ENCODE measurements around the gene CCP110. TPM values are rescaled to one million over a fixed set of nuclear protein-coding genes. Genes with fewer than 3 reads are reported as not detected.

The CCP110 gene
- total and polyA plus RNA-seq, 2 of the 13 experiments (the other 11 are each of a cell fraction or from before 2014, with no cell fraction given), result 10.0 to 11.1 TPM

GRCh38 chr16:19484096-19484495 lies 39.6 kb upstream of the CCP110 start (continued):
- TF ChIP-seq ZNF18 (CRISPR knock-in tag; IDR thresholded peaks at IDR 0.05; ENCODE audit: insufficient replicate concordance) (no peak), PAF1 (CRISPR knock-in tag; IDR thresholded peaks at IDR 0.05) (no peak), ZNF768 (CRISPR knock-in tag; IDR thresholded peaks at IDR 0.05) (no peak)

DNA sequence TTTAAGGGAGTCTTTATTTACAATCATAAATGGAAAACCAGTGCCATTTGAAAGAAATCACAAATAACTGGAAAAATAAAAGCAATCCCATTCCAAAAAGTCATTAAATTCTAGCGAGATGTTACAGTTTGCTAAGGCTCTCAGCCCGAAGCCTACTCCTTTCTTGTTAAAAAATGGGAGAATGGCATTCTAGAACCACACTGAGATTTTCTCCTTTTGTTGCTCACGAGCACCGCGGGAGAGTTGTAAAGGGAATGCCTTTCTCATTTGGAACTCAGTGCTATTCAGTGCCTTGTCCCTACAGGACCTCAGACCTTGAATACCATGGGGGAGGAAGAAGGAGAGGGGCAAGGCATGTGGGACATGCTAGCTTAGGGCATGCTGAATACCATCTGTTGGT lies 38.1 kb upstream of the CCP110 start:
- Histone ChIP-seq H3K27me3 (ENCODE audit: control insufficient read depth in 1 of 2, insufficient read depth in 2 of 2, low read length in 2 of 2) (peaks cover 0 to 9% of the 10 kb centered on the region in 2 experiments; a peak in 1 of 5 replicates), H3K4me1 (ENCODE audit: insufficient read depth, low read length) (peaks cover 24% of the 10 kb centered on the region), H3K36me3 (replicated peaks in 1 of 2; ENCODE audit: control insufficient read depth in 1 of 2, insufficient read depth in 2 of 2, low read length in 2 of 2) (no peaks in the 10 kb centered on the region), H3K4me2 (ENCODE audit: low read depth, low read length) (no peak overlapping the region), H3K9ac (ENCODE audit: insufficient read depth, low read depth, low read length) (no peak overlapping the region), H3K4me3 (replicated peaks in 1 of 3; ENCODE audit: insufficient read depth in 1 of 3, low read depth in 2 of 3, low read length in 3 of 3) (no peak overlapping the region), H2AFZ (ENCODE audit: low read length) (no peak overlapping the region), H3K79me2 (ENCODE audit: insufficient read depth, low read length) (no peaks in the 10 kb centered on the region), H3K27ac (ENCODE audit: extremely low read length, insufficient read depth, low read length) (no peak overlapping the region), H3K9me3 (ENCODE audit: low read length) (no peaks in the 10 kb centered on the region), H4K20me1 (ENCODE audit: insufficient read depth, low read length) (no peaks in the 10 kb centered on the region)
- FAIRE-seq, result no peak
- no TSS peak for BruUV-seq (replicated peaks)
- no peak for ATAC-seq
- 43% methylated on average over 5 of the region's 5 CpGs for WGBS (ENCODE audit: low lambda C conversion rate)
- POLR2A ChIA-PET, result no interaction called here
- in situ Hi-C loops (cut with HindIII; ENCODE audit: extremely low pct_ligation_motif_present, low pct_unique_long_range_greater_than_20kb) (no loop called here), intact Hi-C loops (cut with micrococcal nuclease; ENCODE audit: unreplicated experiment) (loop anchor here (5.0 kb wide), 1 partner anchor 98 kb away; no protein-coding TSS in a partner anchor)
- DNase-seq (ENCODE audit: low spot score), result no peak
- CTCF ChIA-PET (ENCODE audit: low intra/inter-chr PET ratio, low total read pairs), result no interaction called here
- TF ChIP-seq BRF2 (CRISPR knock-in tag; IDR thresholded peaks at IDR 0.05) (no peak), REL (CRISPR knock-in tag; conservative IDR thresholded peaks at IDR 0.05) (no peak), HNRNPLL (IDR thresholded peaks at IDR 0.05; ENCODE audit: low read depth, low read length, poor library complexity, severe bottlenecking) (no peak), MAFF (IDR thresholded peaks at IDR 0.05; ENCODE audit: low read depth, low read length) (no peak), AGO2 (optimal IDR thresholded peaks at IDR 0.05; ENCODE audit: low read depth, low read length) (no peak), TMF1 (CRISPR knock-in tag; IDR thresholded peaks at IDR 0.05; ENCODE audit: low read depth) (no peak), HIVEP1 (CRISPR knock-in tag; IDR thresholded peaks at IDR 0.05) (no peak), PRDM4 (CRISPR knock-in tag; IDR thresholded peaks at IDR 0.05; ENCODE audit: borderline replicate concordance) (no peak), RFX3 (CRISPR knock-in tag; IDR thresholded peaks at IDR 0.05) (no peak), SIN3A (IDR thresholded peaks at IDR 0.05; ENCODE audit: borderline replicate concordance, low read depth, low read length) (no peak), SRF (IDR thresholded peaks at IDR 0.05; ENCODE audit: low read depth, low read length) (no peak)
- TF ChIP-seq, protein P1, sequence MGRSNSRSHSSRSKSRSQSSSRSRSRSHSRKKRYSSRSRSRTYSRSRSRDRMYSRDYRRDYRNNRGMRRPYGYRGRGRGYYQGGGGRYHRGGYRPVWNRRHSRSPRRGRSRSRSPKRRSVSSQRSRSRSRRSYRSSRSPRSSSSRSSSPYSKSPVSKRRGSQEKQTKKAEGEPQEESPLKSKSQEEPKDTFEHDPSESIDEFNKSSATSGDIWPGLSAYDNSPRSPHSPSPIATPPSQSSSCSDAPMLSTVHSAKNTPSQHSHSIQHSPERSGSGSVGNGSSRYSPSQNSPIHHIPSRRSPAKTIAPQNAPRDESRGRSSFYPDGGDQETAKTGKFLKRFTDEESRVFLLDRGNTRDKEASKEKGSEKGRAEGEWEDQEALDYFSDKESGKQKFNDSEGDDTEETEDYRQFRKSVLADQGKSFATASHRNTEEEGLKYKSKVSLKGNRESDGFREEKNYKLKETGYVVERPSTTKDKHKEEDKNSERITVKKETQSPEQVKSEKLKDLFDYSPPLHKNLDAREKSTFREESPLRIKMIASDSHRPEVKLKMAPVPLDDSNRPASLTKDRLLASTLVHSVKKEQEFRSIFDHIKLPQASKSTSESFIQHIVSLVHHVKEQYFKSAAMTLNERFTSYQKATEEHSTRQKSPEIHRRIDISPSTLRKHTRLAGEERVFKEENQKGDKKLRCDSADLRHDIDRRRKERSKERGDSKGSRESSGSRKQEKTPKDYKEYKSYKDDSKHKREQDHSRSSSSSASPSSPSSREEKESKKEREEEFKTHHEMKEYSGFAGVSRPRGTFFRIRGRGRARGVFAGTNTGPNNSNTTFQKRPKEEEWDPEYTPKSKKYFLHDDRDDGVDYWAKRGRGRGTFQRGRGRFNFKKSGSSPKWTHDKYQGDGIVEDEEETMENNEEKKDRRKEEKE (IDR thresholded peaks at IDR 0.05), result no peak
